ENCODE results near the gene ZNF790.
"Not testable (repeated sequence)": the region's sequence is repeated elsewhere in the genome, so short reads cannot be mapped to it uniquely, and the experiment has no call there.

Gene ZNF790

GRCh38 chr19:36833430-36833829, 4.8 kb downstream of the ZNF790 start:
- peaks cover 31% of the 10 kb centered on the region for H3K79me2 ChIP-seq (ENCODE audit: control insufficient read depth, insufficient read depth, low read length, unreplicated experiment)
- H3K36me3 ChIP-seq (ENCODE audit: insufficient read depth, low read length), result peaks cover 43% of the 10 kb centered on the region
- H2AFZ ChIP-seq (ENCODE audit: low read length, unreplicated experiment), result no peak overlapping the region
- no peak overlapping the region for H3K27ac ChIP-seq (ENCODE audit: low read depth, low read length)
- no peak overlapping the region for H3K4me3 ChIP-seq (ENCODE audit: low read depth, low read length)
- no peaks in the 10 kb centered on the region for H3K4me1 ChIP-seq (ENCODE audit: control insufficient read depth, insufficient read depth, low read length, unreplicated experiment)
- H3K27me3 ChIP-seq (ENCODE audit: insufficient read depth, low read length), result no peaks in the 10 kb centered on the region

GRCh38 chr19:36821758-36822157, 16.4 kb downstream of the ZNF790 start:
- no peaks in the 10 kb centered on the region for H3K27me3 ChIP-seq (ENCODE audit: insufficient read depth, low read length)
- H3K36me3 ChIP-seq (ENCODE audit: insufficient read depth, low read length), result peaks cover 79% of the 10 kb centered on the region
- no peak overlapping the region for H3K27ac ChIP-seq (ENCODE audit: low read depth, low read length)
- no peaks in the 10 kb centered on the region for H3K4me1 ChIP-seq (ENCODE audit: control insufficient read depth, insufficient read depth, low read length, unreplicated experiment)
- H3K4me3 ChIP-seq (ENCODE audit: low read depth, low read length), result no peak overlapping the region
- H3K79me2 ChIP-seq (ENCODE audit: control insufficient read depth, insufficient read depth, low read length, unreplicated experiment), result no peaks in the 10 kb centered on the region
- H2AFZ ChIP-seq (ENCODE audit: low read length, unreplicated experiment), result no peak overlapping the region

- no peaks in the 10 kb centered on the region for H3K27me3 ChIP-seq (ENCODE audit: insufficient read depth, low read length)
- H3K36me3 ChIP-seq (ENCODE audit: insufficient read depth, low read length), result peaks cover 76% of the 10 kb centered on the region
- H3K4me3 ChIP-seq (ENCODE audit: low read depth, low read length), result no peak overlapping the region
- no peak overlapping the region for H2AFZ ChIP-seq (ENCODE audit: low read length, unreplicated experiment)
- no peaks in the 10 kb centered on the region for H3K79me2 ChIP-seq (ENCODE audit: control insufficient read depth, insufficient read depth, low read length, unreplicated experiment)
- H3K27ac ChIP-seq (ENCODE audit: low read depth, low read length), result no peak overlapping the region
- no peaks in the 10 kb centered on the region for H3K4me1 ChIP-seq (ENCODE audit: control insufficient read depth, insufficient read depth, low read length, unreplicated experiment)
These were observed 19.0 kb downstream of the ZNF790 start for GRCh38 chr19:36819130-36819630.

- Histone ChIP-seq H3K27me3 (ENCODE audit: insufficient read depth, low read length) (no peaks in the 10 kb centered on the region), H3K4me1 (ENCODE audit: control insufficient read depth, insufficient read depth, low read length, unreplicated experiment) (no peaks in the 10 kb centered on the region), H3K27ac (ENCODE audit: low read depth, low read length) (no peak overlapping the region), H3K79me2 (ENCODE audit: control insufficient read depth, insufficient read depth, low read length, unreplicated experiment) (peaks cover 4% of the 10 kb centered on the region), H2AFZ (ENCODE audit: low read length, unreplicated experiment) (no peak overlapping the region), H3K36me3 (ENCODE audit: insufficient read depth, low read length) (peaks cover 25% of the 10 kb centered on the region), H3K4me3 (ENCODE audit: low read depth, low read length) (no peak overlapping the region)
These were observed 31.2 kb downstream of the ZNF790 start for GRCh38 chr19:36807029-36807428.

- Histone ChIP-seq H3K4me1 (ENCODE audit: control insufficient read depth, insufficient read depth, low read length, unreplicated experiment) (no peaks in the 10 kb centered on the region), H3K4me3 (ENCODE audit: low read depth, low read length) (no peak overlapping the region), H2AFZ (ENCODE audit: low read length, unreplicated experiment) (no peak overlapping the region), H3K36me3 (ENCODE audit: insufficient read depth, low read length) (peaks cover 14% of the 10 kb centered on the region), H3K27ac (ENCODE audit: low read depth, low read length) (no peak overlapping the region), H3K27me3 (ENCODE audit: insufficient read depth, low read length) (no peaks in the 10 kb centered on the region), H3K79me2 (ENCODE audit: control insufficient read depth, insufficient read depth, low read length, unreplicated experiment) (peaks cover under 1% of the 10 kb centered on the region)
These were observed 32.8 kb downstream of the ZNF790 start for GRCh38 chr19:36805364-36805763.

GRCh38 chr19:36797786-36798108, 40.4 kb downstream of the ZNF790 start:
- Histone ChIP-seq H3K4me3 (ENCODE audit: low read depth, low read length) (peak overlapping the region; percentile 84), H3K79me2 (ENCODE audit: control insufficient read depth, insufficient read depth, low read length, unreplicated experiment) (peaks cover 19% of the 10 kb centered on the region), H3K27ac (ENCODE audit: low read depth, low read length) (peak overlapping the region; percentile 68), H3K27me3 (ENCODE audit: insufficient read depth, low read length) (no peaks in the 10 kb centered on the region), H2AFZ (ENCODE audit: low read length, unreplicated experiment) (peak overlapping the region; percentile 67), H3K4me1 (ENCODE audit: control insufficient read depth, insufficient read depth, low read length, unreplicated experiment) (peaks cover 5% of the 10 kb centered on the region), H3K36me3 (ENCODE audit: insufficient read depth, low read length) (peaks cover 3% of the 10 kb centered on the region)

- Histone ChIP-seq H3K4me3 (ENCODE audit: low read depth, low read length) (peak overlapping the region; percentile 84), H3K4me1 (ENCODE audit: control insufficient read depth, insufficient read depth, low read length, unreplicated experiment) (peaks cover 5% of the 10 kb centered on the region), H3K36me3 (ENCODE audit: insufficient read depth, low read length) (peaks cover 3% of the 10 kb centered on the region), H3K79me2 (ENCODE audit: control insufficient read depth, insufficient read depth, low read length, unreplicated experiment) (peaks cover 19% of the 10 kb centered on the region), H2AFZ (ENCODE audit: low read length, unreplicated experiment) (peak overlapping the region; percentile 60), H3K27ac (ENCODE audit: low read depth, low read length) (peak overlapping the region; percentile 68), H3K27me3 (ENCODE audit: insufficient read depth, low read length) (no peaks in the 10 kb centered on the region)
These were observed 41.5 kb downstream of the ZNF790 start for GRCh38 chr19:36796714-36796992.

GRCh38 chr19:36791420-36792141, 46.6 kb downstream of the ZNF790 start:
- H3K36me3 ChIP-seq (ENCODE audit: insufficient read depth, low read length); H3K27ac ChIP-seq (ENCODE audit: low read depth, low read length); H3K27me3 ChIP-seq (ENCODE audit: insufficient read depth, low read length); H3K4me1 ChIP-seq (ENCODE audit: control insufficient read depth, insufficient read depth, low read length, unreplicated experiment); H3K79me2 ChIP-seq (ENCODE audit: control insufficient read depth, insufficient read depth, low read length, unreplicated experiment); H3K4me3 ChIP-seq (ENCODE audit: low read depth, low read length); H2AFZ ChIP-seq (ENCODE audit: low read length, unreplicated experiment): not testable (repeated sequence)

- Histone ChIP-seq H3K27me3 (ENCODE audit: insufficient read depth, low read length) (no peaks in the 10 kb centered on the region), H3K4me1 (ENCODE audit: control insufficient read depth, insufficient read depth, low read length, unreplicated experiment) (no peaks in the 10 kb centered on the region), H3K36me3 (ENCODE audit: insufficient read depth, low read length) (no peaks in the 10 kb centered on the region), H3K27ac (ENCODE audit: low read depth, low read length) (no peak overlapping the region), H2AFZ (ENCODE audit: low read length, unreplicated experiment) (no peak overlapping the region), H3K79me2 (ENCODE audit: control insufficient read depth, insufficient read depth, low read length, unreplicated experiment) (no peaks in the 10 kb centered on the region), H3K4me3 (ENCODE audit: low read depth, low read length) (peak overlapping the region; percentile 29; the same call in 1 of the 2 replicates)
These were observed 62.4 kb downstream of the ZNF790 start for GRCh38 chr19:36775768-36776167.

- Histone ChIP-seq H3K36me3 (ENCODE audit: insufficient read depth, low read length) (no peaks in the 10 kb centered on the region), H3K4me3 (ENCODE audit: low read depth, low read length) (peak overlapping the region; percentile 94), H2AFZ (ENCODE audit: low read length, unreplicated experiment) (peak overlapping the region; percentile 93), H3K4me1 (ENCODE audit: control insufficient read depth, insufficient read depth, low read length, unreplicated experiment) (no peaks in the 10 kb centered on the region), H3K27me3 (ENCODE audit: insufficient read depth, low read length) (no peaks in the 10 kb centered on the region), H3K27ac (ENCODE audit: low read depth, low read length) (no peak overlapping the region), H3K79me2 (ENCODE audit: control insufficient read depth, insufficient read depth, low read length, unreplicated experiment) (peaks cover 10% of the 10 kb centered on the region)
These were observed 65.0 kb downstream of the ZNF790 start for GRCh38 chr19:36773223-36773579.

- peak within 1 kb of the TSS; percentile 98 for H2AFZ ChIP-seq (ENCODE audit: low read length, unreplicated experiment)
- no peaks in the 10 kb centered on the region for H3K4me1 ChIP-seq (ENCODE audit: control insufficient read depth, insufficient read depth, low read length, unreplicated experiment)
- H3K4me3 ChIP-seq (ENCODE audit: low read depth, low read length), result peak within 1 kb of the TSS; percentile 94
- H3K27ac ChIP-seq (ENCODE audit: low read depth, low read length), result peak within 1 kb of the TSS; percentile 69
- H3K36me3 ChIP-seq (ENCODE audit: insufficient read depth, low read length), result no peaks in the 10 kb centered on the region
- H3K79me2 ChIP-seq (ENCODE audit: control insufficient read depth, insufficient read depth, low read length, unreplicated experiment), result peaks cover 11% of the 10 kb centered on the region
- H3K27me3 ChIP-seq (ENCODE audit: insufficient read depth, low read length), result no peaks in the 10 kb centered on the region
These were observed 65.6 kb downstream of the ZNF790 start, which contains the start of gene ZNF850 for GRCh38 chr19:36772311-36773222. TSS of gene ZNF850 (minus strand) at chr19:36772807. CDS start at chr19:36762606, 10,201 bp downstream.

Data from ACC112 (cell line).